Subcutaneous adipose tissue (tissue), 4 donors: ENCODE results near the gene RMND5B. TPM values are rescaled to one million over a fixed set of nuclear protein-coding genes. Genes with fewer than 3 reads are reported as not detected.

Source experiments
- total RNA-seq, 4 donors: library from RNA; depleted of rRNA; stranded (reverse); fragments of >200 nt; gene quantifications; one replicate each; pipeline ENCODE4 v1.1.0, GENCODE V29; 2016
- TF ChIP-seq, protein P1 (sequence below): fragments of 450-650 bp; IDR thresholded peaks from one replicate; pipeline ENCODE4 v1.5.1; 2016; ENCODE audit warnings: low read depth, mild to moderate bottlenecking, control low read depth, antibody characterized with exemption, moderate library complexity

Gene RMND5B
- total RNA-seq, 4 donors from 2014 or later, result 19.2 to 41.3 (median 24.3) TPM

DNA sequence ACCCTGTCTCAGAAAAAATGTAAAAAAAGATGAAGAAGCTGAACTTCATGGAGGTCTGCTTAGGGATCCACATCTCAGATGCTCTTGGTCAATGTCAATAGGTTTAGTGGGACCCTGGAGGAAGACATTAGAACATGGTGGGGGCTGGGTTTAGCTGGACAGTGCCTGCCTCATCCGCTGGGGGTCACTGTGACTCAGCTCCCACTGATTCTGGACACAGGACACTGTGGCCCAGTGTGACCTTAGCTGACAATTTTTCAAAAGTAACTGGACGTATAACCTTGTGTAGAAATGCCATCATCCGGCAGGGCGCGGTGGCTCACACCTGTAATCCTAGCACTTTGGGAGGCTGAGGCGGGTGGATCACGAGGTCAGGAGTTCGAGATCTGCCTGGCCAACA lies 66.2 kb downstream of the RMND5B start:
- TF ChIP-seq, protein P1, sequence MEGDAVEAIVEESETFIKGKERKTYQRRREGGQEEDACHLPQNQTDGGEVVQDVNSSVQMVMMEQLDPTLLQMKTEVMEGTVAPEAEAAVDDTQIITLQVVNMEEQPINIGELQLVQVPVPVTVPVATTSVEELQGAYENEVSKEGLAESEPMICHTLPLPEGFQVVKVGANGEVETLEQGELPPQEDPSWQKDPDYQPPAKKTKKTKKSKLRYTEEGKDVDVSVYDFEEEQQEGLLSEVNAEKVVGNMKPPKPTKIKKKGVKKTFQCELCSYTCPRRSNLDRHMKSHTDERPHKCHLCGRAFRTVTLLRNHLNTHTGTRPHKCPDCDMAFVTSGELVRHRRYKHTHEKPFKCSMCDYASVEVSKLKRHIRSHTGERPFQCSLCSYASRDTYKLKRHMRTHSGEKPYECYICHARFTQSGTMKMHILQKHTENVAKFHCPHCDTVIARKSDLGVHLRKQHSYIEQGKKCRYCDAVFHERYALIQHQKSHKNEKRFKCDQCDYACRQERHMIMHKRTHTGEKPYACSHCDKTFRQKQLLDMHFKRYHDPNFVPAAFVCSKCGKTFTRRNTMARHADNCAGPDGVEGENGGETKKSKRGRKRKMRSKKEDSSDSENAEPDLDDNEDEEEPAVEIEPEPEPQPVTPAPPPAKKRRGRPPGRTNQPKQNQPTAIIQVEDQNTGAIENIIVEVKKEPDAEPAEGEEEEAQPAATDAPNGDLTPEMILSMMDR, result no peak

DNA sequence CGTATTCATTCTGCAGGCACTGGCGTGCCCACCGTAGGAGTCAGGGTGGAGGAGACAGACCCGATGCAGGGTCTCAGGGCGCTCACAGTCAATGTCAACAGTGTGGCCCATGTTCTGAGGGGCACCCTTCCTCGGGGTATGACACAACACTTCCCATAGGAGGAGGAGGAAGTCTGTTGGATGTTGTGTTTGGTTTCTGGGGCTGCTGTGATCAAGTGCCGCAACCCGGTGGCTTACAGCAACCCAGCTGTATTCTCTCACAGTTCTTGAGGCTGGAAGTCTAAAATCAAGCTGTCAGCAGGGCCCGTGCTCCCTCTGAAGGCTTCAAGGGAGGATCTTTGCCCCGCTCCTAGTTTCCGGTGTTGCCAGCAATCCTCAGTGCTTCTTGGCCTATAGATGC lies 67.9 kb downstream of the RMND5B start:
- TF ChIP-seq, protein P1, result no peak

DNA sequence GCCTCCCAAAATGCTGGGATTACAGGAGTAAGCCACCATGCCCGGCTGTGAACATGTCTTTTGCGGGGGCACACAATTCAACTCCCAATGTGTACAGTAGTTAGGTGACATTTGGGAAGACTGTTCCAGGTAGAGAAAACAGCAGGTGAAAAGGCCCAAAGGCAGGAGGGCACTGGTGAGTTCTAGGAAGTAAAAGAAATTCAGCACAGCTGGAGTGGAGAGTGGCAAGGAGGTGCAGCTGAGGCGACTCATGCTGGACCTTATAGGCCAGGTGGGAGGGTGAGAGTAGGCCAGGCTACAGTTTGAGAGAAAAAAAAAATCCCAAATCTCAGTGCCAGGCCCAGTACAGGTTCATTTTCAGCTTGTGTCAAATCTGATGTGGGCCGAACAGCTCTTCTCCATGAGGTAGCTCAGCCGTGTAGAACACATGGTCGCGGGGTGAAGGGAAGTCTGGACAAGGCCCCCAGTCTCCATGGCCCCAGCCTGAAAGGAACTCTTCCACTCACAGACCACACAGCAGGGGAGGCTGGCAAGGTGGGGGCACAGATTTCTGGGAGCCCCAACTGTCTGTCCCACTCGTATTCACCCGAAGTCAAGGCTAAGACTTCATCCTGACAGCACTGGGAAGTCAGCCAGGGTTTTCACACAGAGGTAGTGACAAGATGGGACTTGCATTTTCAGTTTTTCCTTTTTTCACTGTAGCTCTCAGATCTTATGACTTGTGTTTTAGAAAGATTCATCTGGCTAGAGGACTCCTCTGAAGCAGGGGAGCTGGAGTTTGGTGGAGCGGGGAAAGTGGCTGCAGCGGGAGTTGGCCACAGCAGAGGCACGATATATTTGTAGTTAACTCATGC lies 69.0 kb downstream of the RMND5B start:
- TF ChIP-seq, protein P1, result no peak

Other genes starting within 250 kb of the RMND5B start
- gene PROP1, start 134.8 kb upstream of the RMND5B start, total RNA-seq, result not detected
- 1 to 10 TPM in 1 of 4 donors, under 1 TPM in 3; 0.17 to 3.0 (median 0.55) TPM for gene N4BP3, start 17.5 kb upstream of the RMND5B start, total RNA-seq
- gene NHP2, start 22.9 kb downstream of the RMND5B start, total RNA-seq, result 100 to 1,000 TPM; 104 to 161 (median 138) TPM
- gene GMCL2, start 56.4 kb downstream of the RMND5B start, total RNA-seq, result not detected
- 100 to 1,000 TPM in 1 of 4 donors, 10 to 100 TPM in 3; 52.0 to 108 (median 63.8) TPM for gene HNRNPAB, start 73.5 kb downstream of the RMND5B start, total RNA-seq
- 100 to 1,000 TPM in 1 of 4 donors, 10 to 100 TPM in 3; 47.8 to 102 (median 73.3) TPM for gene PHYKPL, start 101.8 kb downstream of the RMND5B start, total RNA-seq